MM.1S (cell line): ENCODE data around the gene CBLN1.

ENCODE experiments used
- EZH2 ChIP-seq: fragments of 300-600 bp; sonication (generic); optimal IDR thresholded peaks from 2 replicates; pipeline ENCODE3; 2017; ENCODE audit warnings: low read depth, mild to moderate bottlenecking, antibody characterized with exemption, low read length, mixed read lengths
- TF ChIP-seq, protein P1 (sequence below): fragments of 300-600 bp; sonication (generic); IDR thresholded peaks from 2 replicates; pipeline ENCODE4 v1.5.1; 2016; ENCODE audit warnings: antibody characterized with exemption, low read length, mixed read lengths

DNA sequence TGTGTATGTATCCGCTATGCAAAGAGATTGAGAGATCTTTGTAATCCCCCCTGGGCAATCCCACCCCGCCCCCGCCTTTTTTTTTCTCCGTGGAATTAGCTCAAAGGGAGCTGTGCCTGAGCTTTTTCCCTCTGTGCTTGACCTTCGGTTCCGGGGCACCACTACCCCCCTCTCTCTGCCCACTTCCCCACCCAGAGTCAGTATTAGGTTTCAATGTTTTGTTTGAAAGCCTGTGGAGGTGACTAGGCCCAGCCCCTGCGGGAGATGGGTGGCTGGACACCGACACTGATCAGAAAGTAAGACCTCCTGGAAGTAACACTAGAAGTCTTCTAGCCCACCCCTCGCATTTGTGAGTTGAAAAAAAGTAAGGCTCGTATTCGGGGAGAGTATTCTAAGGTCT lies 7.0 kb downstream of the CBLN1 start:
- TF ChIP-seq, protein P1, sequence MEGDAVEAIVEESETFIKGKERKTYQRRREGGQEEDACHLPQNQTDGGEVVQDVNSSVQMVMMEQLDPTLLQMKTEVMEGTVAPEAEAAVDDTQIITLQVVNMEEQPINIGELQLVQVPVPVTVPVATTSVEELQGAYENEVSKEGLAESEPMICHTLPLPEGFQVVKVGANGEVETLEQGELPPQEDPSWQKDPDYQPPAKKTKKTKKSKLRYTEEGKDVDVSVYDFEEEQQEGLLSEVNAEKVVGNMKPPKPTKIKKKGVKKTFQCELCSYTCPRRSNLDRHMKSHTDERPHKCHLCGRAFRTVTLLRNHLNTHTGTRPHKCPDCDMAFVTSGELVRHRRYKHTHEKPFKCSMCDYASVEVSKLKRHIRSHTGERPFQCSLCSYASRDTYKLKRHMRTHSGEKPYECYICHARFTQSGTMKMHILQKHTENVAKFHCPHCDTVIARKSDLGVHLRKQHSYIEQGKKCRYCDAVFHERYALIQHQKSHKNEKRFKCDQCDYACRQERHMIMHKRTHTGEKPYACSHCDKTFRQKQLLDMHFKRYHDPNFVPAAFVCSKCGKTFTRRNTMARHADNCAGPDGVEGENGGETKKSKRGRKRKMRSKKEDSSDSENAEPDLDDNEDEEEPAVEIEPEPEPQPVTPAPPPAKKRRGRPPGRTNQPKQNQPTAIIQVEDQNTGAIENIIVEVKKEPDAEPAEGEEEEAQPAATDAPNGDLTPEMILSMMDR, result no peak
- no peak for TF ChIP-seq EZH2
